ENCODE data around the gene PRKCB. TPM values are rescaled to one million over a fixed set of nuclear protein-coding genes. Genes with fewer than 3 reads are reported as not detected.

Gene PRKCB
- total RNA-seq, 1 donor from 2014 or later = 0.38 TPM

DNA sequence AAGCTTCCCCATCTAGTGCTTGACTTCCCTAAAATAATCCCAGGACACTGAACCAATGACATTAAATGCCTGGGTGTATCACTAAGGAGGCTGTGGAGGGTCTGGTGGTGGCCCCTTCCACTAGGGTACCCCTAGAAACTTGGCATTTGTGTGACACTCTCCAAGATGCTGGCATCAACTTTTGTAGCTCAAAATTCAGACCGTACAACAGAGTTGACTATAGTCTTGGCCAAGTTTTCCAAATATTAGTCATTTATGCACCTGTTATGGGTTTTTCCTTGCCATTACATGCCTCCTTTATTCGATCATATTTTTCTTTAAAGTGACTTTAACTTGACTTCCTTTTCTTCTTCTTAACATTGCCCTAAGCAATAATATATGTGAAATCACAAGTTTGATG lies 295.5 kb downstream of the PRKCB start:
- Mint-ChIP-seq H3K4me3 (no peak overlapping the region), H3K4me1 (peaks cover 6% of the 10 kb centered on the region), H3K9me3 (no peaks in the 10 kb centered on the region), H3K27ac (no peak overlapping the region), H3K27me3 (ENCODE audit: low read depth) (peaks cover 17% of the 10 kb centered on the region), H3K36me3 (no peaks in the 10 kb centered on the region)
- no peak for DNase-seq (ENCODE audit: low spot score in 2 of 2, unreplicated experiment in 2 of 2)
- TF ChIP-seq, protein P1, sequence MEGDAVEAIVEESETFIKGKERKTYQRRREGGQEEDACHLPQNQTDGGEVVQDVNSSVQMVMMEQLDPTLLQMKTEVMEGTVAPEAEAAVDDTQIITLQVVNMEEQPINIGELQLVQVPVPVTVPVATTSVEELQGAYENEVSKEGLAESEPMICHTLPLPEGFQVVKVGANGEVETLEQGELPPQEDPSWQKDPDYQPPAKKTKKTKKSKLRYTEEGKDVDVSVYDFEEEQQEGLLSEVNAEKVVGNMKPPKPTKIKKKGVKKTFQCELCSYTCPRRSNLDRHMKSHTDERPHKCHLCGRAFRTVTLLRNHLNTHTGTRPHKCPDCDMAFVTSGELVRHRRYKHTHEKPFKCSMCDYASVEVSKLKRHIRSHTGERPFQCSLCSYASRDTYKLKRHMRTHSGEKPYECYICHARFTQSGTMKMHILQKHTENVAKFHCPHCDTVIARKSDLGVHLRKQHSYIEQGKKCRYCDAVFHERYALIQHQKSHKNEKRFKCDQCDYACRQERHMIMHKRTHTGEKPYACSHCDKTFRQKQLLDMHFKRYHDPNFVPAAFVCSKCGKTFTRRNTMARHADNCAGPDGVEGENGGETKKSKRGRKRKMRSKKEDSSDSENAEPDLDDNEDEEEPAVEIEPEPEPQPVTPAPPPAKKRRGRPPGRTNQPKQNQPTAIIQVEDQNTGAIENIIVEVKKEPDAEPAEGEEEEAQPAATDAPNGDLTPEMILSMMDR (IDR thresholded peaks at IDR 0.05; ENCODE audit: unreplicated experiment) = no peak

DNA sequence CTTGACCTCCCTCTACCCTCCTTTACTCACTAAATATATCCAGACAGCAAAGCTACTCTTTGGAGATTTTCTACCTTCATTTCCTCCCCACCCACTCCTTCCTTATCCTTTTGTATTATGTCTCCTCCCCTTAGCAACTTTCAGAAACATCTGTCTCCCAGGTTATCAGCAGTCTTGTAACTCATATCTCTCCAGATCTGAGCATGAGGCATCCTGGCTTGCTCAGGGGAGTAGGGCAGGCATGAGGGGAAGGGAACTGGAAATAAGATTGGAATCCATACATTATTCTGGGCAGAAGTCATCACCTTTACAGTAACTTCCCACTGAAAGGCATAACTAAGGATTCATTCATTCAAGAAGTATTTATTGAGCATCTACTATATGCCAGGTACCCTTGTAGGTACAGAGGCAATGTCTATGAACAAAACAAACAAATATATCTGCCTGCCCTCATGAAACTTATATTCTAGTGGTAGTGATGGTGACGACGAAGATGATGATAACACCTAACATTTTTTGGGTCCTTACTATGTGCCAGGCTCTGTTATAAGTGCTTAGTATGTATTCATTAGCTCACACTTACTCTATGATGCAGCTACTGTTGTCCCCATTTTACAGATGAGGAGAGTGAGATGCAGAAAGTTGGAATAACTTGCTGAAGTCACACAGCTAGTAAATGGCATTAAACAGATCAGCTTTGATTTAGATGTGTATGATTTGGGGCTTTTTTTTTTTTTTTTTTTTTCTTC lies 296.4 kb downstream of the PRKCB start:
- H3K27me3 Mint-ChIP-seq (ENCODE audit: low read depth) = peaks cover 17% of the 10 kb centered on the region
- no peak for DNase-seq (ENCODE audit: low spot score in 2 of 2, unreplicated experiment in 2 of 2)
- TF ChIP-seq, protein P1 (IDR thresholded peaks at IDR 0.05; ENCODE audit: unreplicated experiment) = no peak
- peaks cover 6% of the 10 kb centered on the region for H3K4me1 Mint-ChIP-seq
- no peak overlapping the region for H3K4me3 Mint-ChIP-seq
- H3K9me3 Mint-ChIP-seq = no peaks in the 10 kb centered on the region
- H3K27ac Mint-ChIP-seq = no peak overlapping the region
- H3K36me3 Mint-ChIP-seq = no peaks in the 10 kb centered on the region

DNA sequence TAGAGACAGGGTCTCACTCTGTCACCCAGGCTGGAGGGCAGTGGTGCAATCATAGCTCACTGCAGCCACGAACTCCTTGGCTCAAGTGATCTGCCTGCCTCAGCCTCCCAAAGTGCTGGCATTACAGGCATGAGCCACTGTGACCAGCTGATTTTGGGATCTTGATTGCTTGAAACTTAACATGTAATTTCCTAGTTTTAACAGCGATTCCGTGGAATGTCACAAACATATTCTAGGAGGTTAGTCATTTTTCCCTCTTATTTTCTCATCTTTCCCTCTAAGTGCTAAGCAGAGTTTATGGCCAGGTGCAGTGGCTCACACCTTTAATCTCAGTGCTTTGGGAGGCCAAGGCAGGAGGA lies 297.0 kb downstream of the PRKCB start:
- Mint-ChIP-seq H3K36me3 (no peaks in the 10 kb centered on the region), H3K27ac (no peak overlapping the region), H3K4me1 (peaks cover 6% of the 10 kb centered on the region), H3K27me3 (ENCODE audit: low read depth) (peaks cover 17% of the 10 kb centered on the region), H3K4me3 (no peak overlapping the region), H3K9me3 (no peaks in the 10 kb centered on the region)
- DNase-seq (ENCODE audit: low spot score in 2 of 2, unreplicated experiment in 2 of 2) = no peak
- TF ChIP-seq, protein P1 (IDR thresholded peaks at IDR 0.05; ENCODE audit: unreplicated experiment) = no peak

DNA sequence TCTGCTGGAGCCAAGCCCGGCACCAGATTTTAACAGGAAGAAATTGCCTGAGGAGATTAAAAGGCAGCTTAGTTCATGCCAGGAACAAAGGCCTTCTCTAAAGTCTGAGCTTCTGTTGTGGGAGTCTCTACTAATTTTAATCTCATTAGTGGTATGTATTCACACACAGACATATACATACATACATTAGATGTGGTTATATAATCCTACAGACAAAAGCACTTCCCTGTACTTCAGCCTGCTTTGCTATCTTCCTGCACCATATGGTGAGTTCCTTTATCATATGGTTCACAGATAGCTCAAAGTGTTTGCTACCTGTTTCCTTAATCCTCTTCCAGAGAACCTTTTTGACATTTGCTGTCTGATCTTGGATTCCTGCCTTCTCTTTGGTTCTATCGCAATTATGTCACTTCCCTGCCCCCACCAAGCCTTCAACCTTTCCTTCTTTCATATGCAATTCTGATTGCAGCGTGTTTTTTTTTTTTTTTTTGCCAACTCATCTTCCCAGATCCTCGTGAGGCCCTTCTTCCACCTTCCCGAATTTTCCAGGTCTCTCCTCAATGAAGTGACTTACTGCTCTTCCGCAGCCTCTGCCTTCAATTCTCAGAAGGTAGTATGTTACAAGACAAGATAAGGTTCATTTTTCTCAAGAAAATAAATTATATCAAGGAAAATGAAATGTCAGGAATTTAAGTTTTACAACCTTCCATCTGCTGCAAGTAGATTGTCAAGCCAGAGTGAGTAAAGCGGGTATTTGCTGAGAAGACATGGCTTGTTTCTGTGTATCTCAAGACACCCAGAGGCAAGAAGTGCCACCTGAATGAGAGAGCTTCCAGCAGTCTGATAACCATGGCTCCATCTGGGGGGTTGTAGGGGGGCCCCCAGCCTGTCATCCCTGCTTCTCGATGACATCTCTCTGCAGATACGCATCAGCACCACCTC lies 300.1 kb downstream of the PRKCB start:
- peaks cover 16% of the 10 kb centered on the region for H3K4me1 Mint-ChIP-seq
- H3K9me3 Mint-ChIP-seq = no peaks in the 10 kb centered on the region
- H3K4me3 Mint-ChIP-seq = no peak overlapping the region
- H3K27me3 Mint-ChIP-seq (ENCODE audit: low read depth) = peaks cover 12% of the 10 kb centered on the region
- no peak overlapping the region for H3K27ac Mint-ChIP-seq
- no peaks in the 10 kb centered on the region for H3K36me3 Mint-ChIP-seq
- DNase-seq (ENCODE audit: low spot score in 2 of 2, unreplicated experiment in 2 of 2) = no peak
- TF ChIP-seq, protein P1 (IDR thresholded peaks at IDR 0.05; ENCODE audit: unreplicated experiment) = no peak

DNA sequence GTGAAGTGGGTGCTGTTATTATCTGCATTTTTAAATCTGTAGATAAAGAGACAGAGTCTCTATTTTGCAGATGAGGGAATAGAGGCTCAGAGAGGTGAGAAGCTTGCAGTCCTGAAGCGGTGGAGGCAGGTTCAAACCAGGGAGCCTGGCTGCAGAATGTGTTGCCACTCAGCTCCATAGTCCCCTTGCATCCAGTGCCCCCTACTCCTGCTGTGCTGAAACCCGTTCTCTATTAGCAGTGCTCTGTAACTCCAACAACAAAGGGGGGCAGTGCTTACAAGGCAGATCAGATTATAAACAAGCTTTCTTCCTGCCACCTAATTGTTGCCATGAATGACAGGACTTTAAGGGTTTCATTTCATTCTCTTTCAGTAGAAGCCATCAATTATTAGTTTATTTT lies 302.2 kb downstream of the PRKCB start:
- Mint-ChIP-seq H3K27ac (peak overlapping the region; percentile 45), H3K36me3 (no peaks in the 10 kb centered on the region), H3K9me3 (no peaks in the 10 kb centered on the region), H3K4me1 (peaks cover 16% of the 10 kb centered on the region), H3K4me3 (no peak overlapping the region), H3K27me3 (ENCODE audit: low read depth) (no peaks in the 10 kb centered on the region)
- DNase-seq (ENCODE audit: low spot score in 2 of 2, unreplicated experiment in 2 of 2) = no peak
- TF ChIP-seq, protein P1 (IDR thresholded peaks at IDR 0.05; ENCODE audit: unreplicated experiment) = no peak

Measured in mesothelial cell of epicardium (in vitro differentiated cells).